HG02852 (cell line): ENCODE data around the gene CBX4.
"Not testable (repeated sequence)": the region's sequence is repeated elsewhere in the genome, so short reads cannot be mapped to it uniquely, and the experiment has no call there.

Experiments used
- ATAC-seq: cut with Tn5 transposase; IDR thresholded peaks from one replicate; pipeline ENCODE4 v1.9.1; 2021; ENCODE audit warnings: mild to moderate bottlenecking, moderate library complexity; ENCODE audit not compliant: unreplicated experiment

CBX4 gene

DNA sequence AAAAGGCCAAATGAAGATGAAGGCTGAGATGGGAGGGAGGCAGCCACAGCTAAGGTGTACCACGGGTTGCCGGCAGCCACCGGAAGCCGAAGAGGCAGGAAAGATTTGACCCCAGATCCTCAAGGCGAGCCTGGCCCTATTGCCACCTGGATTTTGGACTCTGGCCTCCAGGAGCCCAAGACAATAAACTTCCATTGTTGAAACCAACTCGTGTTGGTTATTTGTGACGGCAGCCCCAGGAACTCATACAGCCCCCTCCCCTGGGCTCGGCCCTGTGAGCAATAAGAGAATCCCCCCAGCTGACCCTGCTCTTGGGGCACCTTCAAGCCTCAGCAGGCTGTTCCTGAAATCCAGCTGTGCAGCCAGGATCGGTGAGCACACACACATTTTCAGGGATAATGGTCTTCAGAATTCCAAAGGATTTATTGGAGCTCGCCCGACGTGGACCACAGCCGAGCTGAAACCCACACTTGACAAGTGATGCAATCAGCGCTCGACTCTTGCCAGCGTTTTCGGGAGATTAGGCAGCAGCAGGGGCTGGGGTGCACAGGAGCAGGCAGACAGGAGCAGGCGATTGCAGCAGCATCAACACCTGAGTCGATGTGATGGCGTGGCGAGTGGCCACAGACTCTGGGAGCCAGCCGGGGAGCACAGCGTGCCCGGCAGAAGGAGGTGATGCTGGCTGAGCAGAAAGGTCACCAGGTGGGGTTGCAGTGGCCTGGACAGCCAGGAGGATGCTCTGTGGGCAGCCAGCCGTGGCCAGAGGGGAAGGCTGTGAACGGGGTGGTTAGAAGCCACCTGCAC is 22.4 kb upstream of the CBX4 start:
- ATAC-seq, result no peak

DNA sequence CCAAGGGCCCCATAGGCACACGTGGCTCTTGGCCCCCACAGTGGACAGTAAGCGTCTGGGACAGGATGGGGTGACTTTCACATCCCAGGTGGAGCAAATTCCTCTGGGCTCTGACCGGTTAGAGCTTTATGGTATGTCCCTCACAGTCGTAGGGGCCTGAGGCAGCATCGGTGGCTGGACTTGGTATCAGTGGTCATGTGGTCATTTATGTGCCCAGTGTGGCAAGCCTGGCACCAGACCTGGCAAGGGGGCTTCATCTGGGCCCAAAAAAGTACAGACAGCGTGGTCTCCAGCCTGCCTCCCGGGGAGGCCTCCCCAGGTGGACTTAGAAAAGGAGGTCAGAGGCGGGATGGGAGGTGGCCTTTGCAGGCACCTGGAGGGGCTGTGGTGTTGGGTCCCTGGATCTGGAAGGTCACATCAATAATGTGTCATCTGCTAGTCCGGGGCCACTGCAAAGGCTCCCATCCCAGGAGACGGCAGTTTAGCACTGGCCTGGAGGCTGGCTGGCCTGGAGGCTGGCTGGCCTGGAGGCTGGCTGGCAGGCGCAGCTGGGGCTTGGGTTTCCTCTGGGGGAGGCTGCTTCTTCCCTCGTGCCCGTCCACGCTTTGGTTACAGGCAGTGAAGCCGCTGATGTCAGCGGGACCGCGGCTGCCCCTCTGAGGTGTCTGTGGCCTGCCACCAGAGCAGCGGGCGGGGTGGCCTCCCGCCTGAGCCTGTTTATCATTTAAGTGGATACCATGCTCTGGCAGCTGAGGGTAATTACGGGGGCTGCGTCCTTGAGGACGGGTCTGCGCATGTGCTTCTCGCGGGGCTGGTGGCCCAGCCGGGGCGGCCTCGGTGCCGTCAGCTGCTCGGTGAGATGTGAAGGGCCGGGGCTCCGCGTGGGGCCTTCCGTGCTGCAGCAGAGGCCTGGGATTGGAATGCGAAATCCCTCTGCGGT is 20.7 kb upstream of the CBX4 start:
- ATAC-seq, result no peak

DNA sequence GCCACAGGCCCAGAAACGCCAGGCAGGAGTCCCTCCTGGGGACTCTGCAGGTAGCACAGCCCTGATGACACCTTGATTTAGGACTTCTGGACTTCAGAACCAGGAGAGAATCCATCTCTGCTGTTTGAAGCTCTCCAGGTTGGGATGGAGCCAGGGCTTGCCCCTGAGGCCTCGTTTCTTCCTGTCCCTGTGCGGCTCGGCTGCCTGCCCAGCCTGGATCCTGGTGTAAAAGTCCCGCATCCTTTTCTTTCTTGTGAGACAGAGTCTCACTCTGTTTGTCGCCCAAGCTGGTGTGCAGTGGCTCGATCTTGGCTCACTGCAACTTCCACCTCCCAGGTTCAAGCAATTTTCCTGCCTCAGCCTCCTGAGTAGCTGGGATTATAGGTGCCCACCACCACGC is 17.9 kb upstream of the CBX4 start:
- no peak for ATAC-seq

DNA sequence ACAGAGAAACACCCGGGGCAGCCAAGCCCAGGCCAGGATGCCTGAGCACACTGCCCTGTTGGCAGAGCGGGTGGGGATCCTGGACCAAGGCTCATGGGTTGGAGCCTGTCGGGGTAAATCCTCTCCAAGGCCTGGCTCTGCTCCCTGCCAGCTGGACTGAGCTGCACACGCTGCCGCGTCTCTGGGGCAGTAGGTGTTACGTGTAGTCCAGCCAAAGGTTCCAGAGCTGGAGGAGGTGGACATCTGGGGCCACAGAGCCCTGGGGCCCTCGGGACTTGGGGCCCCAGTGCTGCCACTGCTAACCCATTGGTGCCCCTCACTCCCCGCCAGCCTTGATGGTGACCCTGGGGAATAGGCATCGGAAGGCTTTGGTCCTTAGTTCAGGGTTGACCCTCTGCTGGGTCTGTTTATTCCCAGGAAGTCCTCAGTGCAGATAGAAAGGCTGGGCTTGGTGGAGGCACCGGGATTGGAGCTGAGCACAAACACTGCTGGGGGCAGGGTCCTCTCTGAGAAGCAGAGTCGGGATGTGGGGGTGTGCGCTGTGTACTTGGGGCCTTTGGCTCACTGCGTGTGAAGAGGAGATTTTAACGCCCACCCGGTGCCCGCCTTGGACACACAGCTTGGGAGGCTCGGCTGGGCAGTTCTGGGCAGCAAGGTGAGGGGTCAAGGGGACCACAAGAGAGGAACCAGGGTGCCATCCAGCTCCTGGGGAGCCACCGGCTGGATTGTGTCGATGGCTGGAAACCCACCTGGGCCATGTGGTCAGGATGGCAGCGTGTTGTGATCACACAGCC is 16.3 kb upstream of the CBX4 start:
- no peak for ATAC-seq

DNA sequence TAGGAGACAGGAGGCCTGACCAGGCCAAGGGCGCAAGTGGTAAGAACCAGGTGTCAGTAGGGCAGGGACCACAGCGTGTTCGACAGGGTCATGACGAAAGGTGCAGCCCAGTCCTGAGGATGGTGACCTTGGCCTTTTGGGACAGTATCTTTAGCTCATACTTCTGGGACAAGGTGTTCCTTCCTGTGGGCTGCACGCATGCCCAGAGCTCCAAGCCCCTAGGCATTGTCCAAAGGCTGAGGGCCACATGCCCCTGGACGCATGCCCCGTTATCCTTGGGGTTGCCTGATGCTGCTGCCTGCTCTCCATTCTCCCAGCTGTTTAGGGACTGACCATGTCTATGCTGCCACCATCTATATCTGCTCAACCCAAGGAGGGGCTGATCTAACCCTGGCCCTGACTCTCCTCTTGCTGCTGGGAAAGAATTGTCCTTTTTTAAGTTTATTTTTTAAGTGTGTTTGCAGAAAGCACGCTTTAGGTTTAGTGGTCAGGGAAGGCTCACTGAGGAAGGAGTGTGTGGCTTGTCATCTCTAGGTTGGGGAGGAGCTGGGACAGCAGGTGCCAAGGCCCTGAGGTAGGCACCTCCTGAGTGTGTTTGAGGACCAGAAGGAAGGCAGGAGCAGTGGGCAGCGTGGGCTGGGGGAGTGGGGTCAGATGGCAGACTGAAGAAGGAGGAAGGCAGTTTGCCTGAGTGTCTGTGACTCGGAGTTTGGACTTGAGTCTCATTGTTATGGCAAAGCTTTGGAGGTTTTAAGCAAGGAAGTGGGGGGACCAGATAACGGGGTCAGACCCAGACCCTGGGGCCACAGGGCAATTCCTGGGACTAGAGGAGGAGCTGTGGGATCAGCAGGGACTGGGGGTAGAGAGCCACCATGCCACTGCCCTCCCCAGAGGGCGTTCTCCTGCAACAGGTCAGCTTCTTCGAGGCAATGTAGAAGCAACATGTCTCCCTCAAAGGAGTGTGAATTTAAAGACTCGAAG is 15.1 kb upstream of the CBX4 start:
- ATAC-seq, result no peak

DNA sequence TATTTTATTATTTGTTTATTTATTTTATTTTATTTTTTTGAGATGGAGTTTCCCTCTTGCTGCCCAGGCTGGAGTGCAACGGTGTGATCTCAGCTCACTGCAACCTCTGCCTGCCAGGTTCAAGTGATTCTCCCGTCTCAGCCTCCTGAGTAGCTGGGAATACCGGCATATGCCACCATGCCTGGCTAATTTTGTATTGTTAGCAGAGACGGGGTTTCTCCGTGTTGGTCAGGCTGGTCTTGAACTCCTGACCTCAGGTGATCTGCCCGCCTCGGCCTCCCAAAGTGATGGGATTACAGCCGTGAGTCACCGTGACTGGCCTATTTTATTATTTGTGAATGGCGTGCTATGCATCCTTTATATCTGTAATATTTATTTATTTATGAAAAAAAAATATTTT is 13.9 kb upstream of the CBX4 start:
- not testable (repeated sequence) for ATAC-seq

DNA sequence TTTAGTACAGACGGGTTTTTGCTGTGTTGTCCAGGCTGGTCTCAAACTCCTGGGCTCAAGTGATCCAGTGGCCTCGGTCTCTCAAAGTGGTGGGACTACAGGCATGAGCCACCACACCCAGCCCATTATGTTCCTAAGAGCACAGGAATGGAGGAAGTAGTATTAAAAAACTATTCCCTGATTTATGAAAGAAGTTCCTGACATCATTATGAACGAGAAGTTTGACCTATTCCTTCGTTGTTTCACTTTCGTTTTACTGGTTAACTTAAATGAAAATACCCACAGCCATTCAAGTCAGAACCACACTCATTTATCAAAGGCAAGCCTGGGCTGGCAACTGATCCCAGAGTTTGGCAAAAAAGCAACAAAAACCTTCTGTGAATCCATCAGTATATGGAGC is 13.5 kb upstream of the CBX4 start:
- no peak for ATAC-seq

DNA sequence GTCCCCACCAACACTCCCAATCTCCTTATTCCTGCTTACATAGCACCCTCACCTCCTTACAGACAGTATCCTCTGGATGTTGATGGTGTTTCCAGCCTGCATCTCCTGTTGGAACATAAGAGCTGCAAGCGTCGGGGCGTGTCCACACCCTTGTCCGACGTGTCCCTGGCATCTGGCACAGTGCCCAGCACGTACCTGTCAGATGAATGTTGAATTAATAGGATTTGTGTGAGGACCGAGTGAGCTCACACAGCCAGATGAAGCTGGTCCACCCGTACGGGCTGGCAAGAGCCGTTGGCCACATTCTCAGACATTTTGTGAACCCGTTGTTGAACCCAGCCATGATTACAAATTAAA is 12.2 kb upstream of the CBX4 start:
- ATAC-seq, result no peak

DNA sequence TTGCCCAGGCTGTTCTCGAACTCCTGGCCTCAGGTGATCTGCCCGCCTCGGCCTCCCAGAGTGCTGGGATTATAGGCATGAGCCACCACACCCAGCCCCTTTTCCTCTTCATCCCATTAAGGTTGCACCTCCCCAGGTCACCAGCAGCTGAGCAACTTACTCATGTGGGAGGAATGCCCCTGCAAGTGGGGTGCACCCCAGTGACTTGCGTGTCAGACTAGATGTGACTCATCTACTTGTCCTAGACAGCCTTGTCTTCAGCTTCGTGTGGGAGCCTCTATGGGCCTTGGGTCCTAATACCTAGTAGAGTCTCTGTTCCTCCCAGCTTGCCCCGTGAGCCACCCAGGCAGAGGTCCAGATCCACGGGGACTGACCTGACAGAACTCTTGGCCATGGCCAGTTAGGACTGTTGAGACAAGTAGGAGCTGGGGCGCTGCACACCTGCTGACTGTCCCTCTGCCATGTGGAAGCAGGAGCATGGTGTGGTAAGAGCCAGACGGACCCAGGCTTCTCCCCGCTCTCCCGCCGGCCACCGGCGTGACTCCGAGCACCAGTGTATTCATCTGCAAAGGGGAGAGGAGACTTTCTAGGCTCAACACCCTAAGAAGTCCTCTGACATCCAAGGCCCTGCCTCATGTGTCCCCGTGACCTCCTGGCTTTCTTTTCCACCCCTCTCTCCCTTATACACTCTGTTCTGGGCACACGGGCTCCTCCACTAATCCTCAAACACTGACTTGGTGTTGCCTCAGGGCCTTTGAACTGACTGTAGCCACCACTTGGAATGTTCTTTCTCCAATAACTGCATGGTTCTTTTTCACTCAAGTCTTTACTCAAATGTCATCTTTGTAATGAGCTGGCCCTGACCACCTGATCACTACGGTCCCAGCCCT is 11.6 kb upstream of the CBX4 start:
- ATAC-seq, result no peak

DNA sequence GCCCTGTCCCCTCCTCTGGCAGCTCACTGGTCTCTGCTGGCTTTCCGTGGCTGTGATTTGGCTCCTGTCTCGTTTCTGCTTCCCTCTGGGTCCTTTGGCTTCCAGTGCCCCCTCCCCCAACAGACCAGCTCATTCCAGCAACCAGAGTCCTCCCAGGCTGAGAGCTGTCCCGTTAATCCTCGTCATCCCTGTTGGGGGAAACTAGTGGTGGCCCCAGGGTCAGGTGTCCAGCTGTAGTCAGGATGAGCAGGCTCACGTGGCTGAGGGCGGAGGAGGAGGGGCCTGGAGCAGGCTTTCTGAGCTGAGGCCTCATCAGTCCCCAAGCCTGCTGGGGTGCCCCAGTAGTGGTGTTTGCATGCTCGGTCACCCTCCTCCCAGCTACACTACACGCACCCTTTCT is 10.7 kb upstream of the CBX4 start:
- ATAC-seq, result no peak

DNA sequence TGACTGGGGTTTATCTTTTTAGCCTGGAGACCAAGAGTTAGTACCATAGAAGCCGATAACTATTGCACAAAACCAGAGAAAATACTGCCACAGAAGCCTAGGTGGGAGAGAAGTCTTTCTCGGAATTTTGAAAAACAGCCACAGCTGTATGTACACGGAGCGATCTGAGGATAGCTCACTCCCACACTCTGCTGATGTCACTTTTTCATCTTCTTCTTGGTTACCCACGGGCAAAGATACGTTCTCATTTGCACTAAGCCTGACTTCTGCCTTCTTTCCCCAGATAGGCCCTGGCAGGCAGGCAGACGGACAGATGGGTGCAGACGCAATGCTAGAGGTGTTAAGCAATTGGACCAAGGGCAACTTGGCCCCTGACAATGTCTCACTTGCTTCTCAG is 9.1 kb upstream of the CBX4 start:
- ATAC-seq, result no peak

DNA sequence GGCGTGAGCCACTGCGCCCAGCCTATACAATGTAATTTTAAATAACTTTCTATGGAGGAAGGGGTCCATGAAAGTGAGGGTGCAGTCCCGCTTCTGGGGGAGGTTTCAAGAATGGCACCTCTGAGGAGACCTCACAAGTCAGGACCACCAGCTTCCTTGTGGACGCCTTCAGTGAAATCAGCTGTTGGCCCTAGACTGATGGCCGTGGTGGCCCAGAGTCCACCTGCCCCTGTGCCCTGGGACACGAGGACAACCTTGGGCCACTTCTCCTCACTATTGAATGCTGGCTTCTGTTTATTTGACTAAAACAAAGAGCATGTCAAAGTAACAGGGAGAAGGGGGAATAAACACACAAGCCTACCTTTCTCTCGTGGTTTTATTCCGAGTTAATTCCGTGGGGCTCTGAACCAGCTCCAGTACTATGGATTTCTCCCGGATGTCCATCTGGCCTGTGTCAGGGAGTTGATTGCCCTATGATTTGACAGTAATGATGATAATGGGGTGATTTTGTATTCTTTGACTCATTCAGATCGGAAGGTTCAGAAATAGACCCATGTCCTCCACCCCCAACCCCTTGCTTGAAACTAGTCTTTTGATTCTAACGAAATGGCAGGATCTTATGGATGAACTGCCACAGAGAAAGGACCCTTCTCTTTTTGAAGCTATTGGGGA is 8.6 kb upstream of the CBX4 start:
- ATAC-seq, result no peak

DNA sequence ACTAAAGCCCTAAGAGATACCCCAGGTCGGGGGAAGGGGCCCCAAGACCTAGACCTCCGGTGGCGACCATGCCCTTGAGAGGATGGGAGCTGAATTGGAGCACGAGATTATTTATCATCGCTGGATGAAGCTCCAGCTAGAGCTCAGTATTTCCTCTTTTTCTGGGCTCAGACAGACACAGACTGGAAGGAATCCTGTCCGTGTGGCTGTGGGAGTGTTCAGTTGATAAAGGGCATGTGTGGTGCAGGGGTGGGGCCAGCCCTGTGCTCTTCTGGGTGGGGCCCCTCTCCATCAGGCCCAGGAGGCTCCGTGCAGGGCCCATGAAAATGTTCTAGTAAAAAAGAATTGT is 6.3 kb upstream of the CBX4 start:
- no peak for ATAC-seq

DNA sequence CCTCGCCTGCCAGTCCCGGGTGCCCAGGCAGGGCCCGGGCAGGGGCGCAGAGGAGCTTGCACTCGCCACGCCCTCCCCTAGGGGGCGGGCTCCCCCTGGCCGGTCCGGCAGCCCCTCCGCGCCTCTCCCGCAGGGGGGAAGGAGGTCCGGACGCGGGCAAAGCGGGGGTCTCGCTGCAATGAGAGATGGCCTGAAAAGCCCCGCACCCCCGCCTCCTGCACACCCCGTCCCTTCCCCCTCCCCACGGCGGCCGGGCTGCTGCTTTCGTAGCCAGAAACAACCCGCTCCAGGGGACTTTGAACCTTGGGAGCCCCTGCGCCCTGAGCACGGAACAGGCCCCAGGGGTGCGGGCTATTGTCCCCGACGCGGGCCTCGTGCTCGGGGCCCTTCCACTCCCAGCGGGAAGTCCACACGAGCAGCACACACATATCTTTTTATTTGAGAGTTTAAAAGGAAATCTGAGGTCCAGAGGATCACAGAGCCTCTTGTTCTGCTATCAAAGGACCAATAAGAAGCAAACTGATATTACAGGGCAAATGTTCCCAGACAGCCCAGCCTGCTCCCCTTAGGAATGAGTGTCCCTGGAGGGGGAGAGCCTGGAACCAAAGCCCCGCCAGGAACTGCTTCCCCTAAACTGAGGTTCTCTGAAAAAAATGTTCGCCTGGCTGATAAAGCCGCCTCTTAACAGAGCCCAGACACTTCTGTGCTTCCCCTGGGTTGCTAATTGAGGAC is 5.8 kb upstream of the CBX4 start:
- no peak for ATAC-seq

DNA sequence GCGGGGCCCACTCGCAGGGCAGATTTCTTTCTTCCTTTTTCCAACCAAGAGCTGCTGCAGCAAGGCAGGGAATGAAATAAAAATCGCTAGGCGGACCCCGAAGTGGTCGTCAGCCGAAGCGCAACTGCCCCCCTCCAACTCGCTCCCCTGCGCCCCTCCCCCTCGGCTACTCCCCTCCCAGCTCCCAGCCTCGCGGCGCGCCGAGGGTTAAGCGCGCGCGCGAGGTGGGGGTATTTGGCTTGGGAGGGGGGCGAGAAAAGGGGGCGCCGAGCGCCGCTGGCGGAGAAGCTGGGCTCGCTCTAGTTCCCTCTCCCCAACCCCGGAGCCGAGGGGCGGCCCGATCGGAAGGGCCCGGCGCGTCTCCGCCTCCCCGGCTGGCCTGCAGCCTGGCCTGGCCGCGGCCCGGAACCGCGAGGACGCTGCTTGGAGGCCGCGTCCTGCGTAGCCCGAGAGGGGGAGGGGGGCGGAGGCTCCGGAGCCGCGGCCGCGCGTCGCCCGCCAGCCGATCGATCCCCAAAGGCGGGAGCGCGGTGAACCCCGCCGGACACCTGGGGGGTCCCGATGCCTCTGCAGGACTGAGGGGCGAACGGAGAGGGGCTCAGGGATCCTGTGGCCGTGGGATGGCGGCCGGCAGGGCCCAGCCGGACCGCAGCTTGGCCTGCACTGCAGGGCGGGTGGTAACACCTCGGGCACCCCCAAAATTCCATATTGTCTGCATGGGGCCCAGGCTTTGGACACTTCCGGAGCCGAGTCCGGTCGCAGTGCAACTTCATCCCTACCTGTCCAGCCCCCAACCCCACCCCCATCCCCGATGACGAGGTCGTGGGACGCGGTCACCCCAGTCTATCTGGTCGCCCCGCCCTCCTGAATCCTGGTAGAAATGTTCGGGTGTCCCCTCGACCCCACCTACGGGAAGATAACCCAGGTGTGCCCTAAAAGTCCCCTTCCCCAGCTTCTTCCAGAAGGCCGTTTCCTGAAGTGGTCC is 4.9 kb upstream of the CBX4 start:
- ATAC-seq, result no peak

DNA sequence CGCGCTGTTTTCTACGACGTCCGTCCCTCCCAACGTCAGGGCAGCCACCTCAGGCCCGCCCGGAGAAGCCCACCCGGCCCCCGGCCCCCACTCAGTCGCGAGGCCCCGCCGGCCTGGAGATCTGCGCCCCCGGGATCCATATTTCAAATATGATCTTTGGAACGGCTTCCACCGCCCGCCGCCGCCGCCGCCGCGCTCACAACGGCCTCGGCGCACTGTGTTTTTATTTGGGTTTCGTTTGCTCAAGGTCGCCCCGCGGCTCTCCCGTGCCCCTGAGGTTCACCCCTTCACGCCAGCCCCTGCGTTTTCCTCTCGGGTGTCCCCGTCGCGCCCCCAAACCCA is 4.2 kb upstream of the CBX4 start:
- ATAC-seq, result no peak
